ENCODE results near the gene APLN. TPM values are rescaled to one million over a fixed set of nuclear protein-coding genes. Genes with fewer than 3 reads are reported as not detected.

APLN gene
- total RNA-seq, 1 donor from 2014 or later: 2.1 TPM

GRCh38 chrX:129629837-129630236 is 24.9 kb downstream of the APLN start:
- Mint-ChIP-seq H3K27ac (ENCODE audit: unreplicated experiment) (no peak overlapping the region), H3K27me3 (ENCODE audit: low read depth, unreplicated experiment) (peaks cover 6% of the 10 kb centered on the region), H3K4me1 (ENCODE audit: low read depth, unreplicated experiment) (no peaks in the 10 kb centered on the region), H3K36me3 (ENCODE audit: low read depth, unreplicated experiment) (no peaks in the 10 kb centered on the region), H3K4me3 (ENCODE audit: unreplicated experiment) (no peak overlapping the region), H3K9me3 (ENCODE audit: unreplicated experiment) (peaks cover 2% of the 10 kb centered on the region)
- Histone ChIP-seq H3K4me2 (ENCODE audit: low read length) (no peak overlapping the region), H4K20me1 (ENCODE audit: insufficient read depth, low read length) (no peaks in the 10 kb centered on the region), H3K36me3 (ENCODE audit: insufficient read depth, low read length) (no peaks in the 10 kb centered on the region), H3K9ac (ENCODE audit: low read length) (no peak overlapping the region), H3K27ac (ENCODE audit: low read depth, low read length) (no peak overlapping the region), H3K4me1 (ENCODE audit: insufficient read depth, low read length) (no peaks in the 10 kb centered on the region), H3K4me3 (ENCODE audit: insufficient read depth, low read depth, low read length) (no peak overlapping the region), H2AFZ (ENCODE audit: low read depth, low read length) (no peak overlapping the region), H3K27me3 (ENCODE audit: insufficient read depth, low read length) (no peaks in the 10 kb centered on the region), H3K79me2 (ENCODE audit: insufficient read depth, low read length) (no peaks in the 10 kb centered on the region), H3K9me3 (ENCODE audit: insufficient read depth, low read depth, low read length) (no peaks in the 10 kb centered on the region)
- FAIRE-seq: no peak
- TF ChIP-seq CTCF (IDR thresholded peaks at IDR 0.05; ENCODE audit: insufficient read depth, low read depth, low read length): no peak
- no peak for TF ChIP-seq EZH2 (IDR thresholded peaks at IDR 0.05; ENCODE audit: insufficient read depth, low read length)
- no peak for DNase-seq (ENCODE audit: low read depth)

GRCh38 chrX:129626026-129626425 is 28.7 kb downstream of the APLN start:
- no peak overlapping the region for H3K4me3 Mint-ChIP-seq (ENCODE audit: unreplicated experiment)
- Histone ChIP-seq H3K79me2 (ENCODE audit: insufficient read depth, low read length) (no peaks in the 10 kb centered on the region), H3K4me2 (ENCODE audit: low read length) (no peak overlapping the region), H3K9ac (ENCODE audit: low read length) (no peak overlapping the region), H2AFZ (ENCODE audit: low read depth, low read length) (no peak overlapping the region), H3K36me3 (ENCODE audit: insufficient read depth, low read length) (no peaks in the 10 kb centered on the region), H4K20me1 (ENCODE audit: insufficient read depth, low read length) (no peaks in the 10 kb centered on the region), H3K27me3 (ENCODE audit: insufficient read depth, low read length) (no peaks in the 10 kb centered on the region), H3K4me1 (ENCODE audit: insufficient read depth, low read length) (peaks cover 9% of the 10 kb centered on the region), H3K9me3 (ENCODE audit: insufficient read depth, low read depth, low read length) (no peaks in the 10 kb centered on the region), H3K27ac (ENCODE audit: low read depth, low read length) (no peak overlapping the region), H3K4me3 (ENCODE audit: insufficient read depth, low read depth, low read length) (no peak overlapping the region)
- H3K27ac Mint-ChIP-seq (ENCODE audit: unreplicated experiment): no peak overlapping the region
- no peaks in the 10 kb centered on the region for H3K36me3 Mint-ChIP-seq (ENCODE audit: low read depth, unreplicated experiment)
- FAIRE-seq (no peak), DNase-seq (ENCODE audit: low read depth) (no peak)
- no peak for TF ChIP-seq EZH2 (IDR thresholded peaks at IDR 0.05; ENCODE audit: insufficient read depth, low read length)
- no peak for TF ChIP-seq CTCF (IDR thresholded peaks at IDR 0.05; ENCODE audit: insufficient read depth, low read depth, low read length)
- peaks cover 7% of the 10 kb centered on the region for H3K9me3 Mint-ChIP-seq (ENCODE audit: unreplicated experiment)
- peaks cover 3% of the 10 kb centered on the region for H3K4me1 Mint-ChIP-seq (ENCODE audit: low read depth, unreplicated experiment)
- H3K27me3 Mint-ChIP-seq (ENCODE audit: low read depth, unreplicated experiment): peaks cover 6% of the 10 kb centered on the region

- no peak for FAIRE-seq
These were observed 31.9 kb downstream of the APLN start for GRCh38 chrX:129622757-129623301.

More at GRCh38 chrX:129622757-129623301, 31.9 kb downstream of the APLN start:
- TF ChIP-seq EZH2 (IDR thresholded peaks at IDR 0.05; ENCODE audit: insufficient read depth, low read length) (no peak), CTCF (IDR thresholded peaks at IDR 0.05; ENCODE audit: insufficient read depth, low read depth, low read length) (no peak)
- H3K9me3 ChIP-seq (ENCODE audit: insufficient read depth, low read depth, low read length): no peaks in the 10 kb centered on the region
- no peak overlapping the region for H3K4me3 Mint-ChIP-seq (ENCODE audit: unreplicated experiment)
- H2AFZ ChIP-seq (ENCODE audit: low read depth, low read length): no peak overlapping the region
- H3K9me3 Mint-ChIP-seq (ENCODE audit: unreplicated experiment): peaks cover 7% of the 10 kb centered on the region
- no peaks in the 10 kb centered on the region for H3K27me3 ChIP-seq (ENCODE audit: insufficient read depth, low read length)
- H4K20me1 ChIP-seq (ENCODE audit: insufficient read depth, low read length): no peaks in the 10 kb centered on the region
- H3K9ac ChIP-seq (ENCODE audit: low read length): peak overlapping the region; percentile 23
- peaks cover 3% of the 10 kb centered on the region for H3K4me1 Mint-ChIP-seq (ENCODE audit: low read depth, unreplicated experiment)
- H3K4me2 ChIP-seq (ENCODE audit: low read length): peak overlapping the region; percentile 50
- peaks cover 9% of the 10 kb centered on the region for H3K4me1 ChIP-seq (ENCODE audit: insufficient read depth, low read length)
- no peaks in the 10 kb centered on the region for H3K79me2 ChIP-seq (ENCODE audit: insufficient read depth, low read length)
- peak overlapping the region; percentile 50 for H3K27ac ChIP-seq (ENCODE audit: low read depth, low read length)
- H3K36me3 ChIP-seq (ENCODE audit: insufficient read depth, low read length): no peaks in the 10 kb centered on the region
- H3K4me3 ChIP-seq (ENCODE audit: insufficient read depth, low read depth, low read length): no peak overlapping the region
- H3K27me3 Mint-ChIP-seq (ENCODE audit: low read depth, unreplicated experiment): peaks cover 5% of the 10 kb centered on the region
- no peak overlapping the region for H3K27ac Mint-ChIP-seq (ENCODE audit: unreplicated experiment)
- H3K36me3 Mint-ChIP-seq (ENCODE audit: low read depth, unreplicated experiment): no peaks in the 10 kb centered on the region
- DNase-seq (ENCODE audit: low read depth): peak; percentile 80
